PC-9 (cell line): ENCODE results near the gene IVNS1ABP.

Source experiments
- EZH2 ChIP-seq: fragments of 200-600 bp; sonication (generic); IDR thresholded peaks from 2 replicates; pipeline ENCODE4 v1.8.0; 2017; ENCODE audit warnings: antibody characterized with exemption, low read depth
- TF ChIP-seq, protein P1 (sequence below): fragments of 200-600 bp; sonication (generic); conservative IDR thresholded peaks from 2 replicates; pipeline ENCODE4 v1.6.1; 2017; ENCODE audit warnings: mixed run types, antibody characterized with exemption, mild to moderate bottlenecking, moderate library complexity

DNA sequence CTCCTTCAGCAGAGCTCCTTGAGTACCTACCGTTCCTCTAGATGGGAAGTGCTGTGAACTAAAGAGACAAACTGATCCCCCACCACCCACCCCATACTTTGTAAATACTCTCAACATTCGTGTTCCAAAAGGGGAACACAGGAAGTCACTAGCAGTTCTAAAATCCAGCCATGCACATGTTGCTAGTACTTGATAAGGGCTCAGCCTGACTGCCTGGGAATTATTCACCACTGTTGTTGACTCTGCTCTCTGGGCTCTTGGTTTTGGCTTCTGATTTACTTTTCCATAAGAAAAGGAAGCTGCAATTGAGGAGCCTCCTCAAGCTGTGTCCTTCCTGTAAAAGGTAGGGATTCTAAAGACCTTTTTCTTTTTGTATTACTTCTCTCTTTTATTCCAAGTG, 67.5 kb downstream of the IVNS1ABP start:
- TF ChIP-seq, protein P1, sequence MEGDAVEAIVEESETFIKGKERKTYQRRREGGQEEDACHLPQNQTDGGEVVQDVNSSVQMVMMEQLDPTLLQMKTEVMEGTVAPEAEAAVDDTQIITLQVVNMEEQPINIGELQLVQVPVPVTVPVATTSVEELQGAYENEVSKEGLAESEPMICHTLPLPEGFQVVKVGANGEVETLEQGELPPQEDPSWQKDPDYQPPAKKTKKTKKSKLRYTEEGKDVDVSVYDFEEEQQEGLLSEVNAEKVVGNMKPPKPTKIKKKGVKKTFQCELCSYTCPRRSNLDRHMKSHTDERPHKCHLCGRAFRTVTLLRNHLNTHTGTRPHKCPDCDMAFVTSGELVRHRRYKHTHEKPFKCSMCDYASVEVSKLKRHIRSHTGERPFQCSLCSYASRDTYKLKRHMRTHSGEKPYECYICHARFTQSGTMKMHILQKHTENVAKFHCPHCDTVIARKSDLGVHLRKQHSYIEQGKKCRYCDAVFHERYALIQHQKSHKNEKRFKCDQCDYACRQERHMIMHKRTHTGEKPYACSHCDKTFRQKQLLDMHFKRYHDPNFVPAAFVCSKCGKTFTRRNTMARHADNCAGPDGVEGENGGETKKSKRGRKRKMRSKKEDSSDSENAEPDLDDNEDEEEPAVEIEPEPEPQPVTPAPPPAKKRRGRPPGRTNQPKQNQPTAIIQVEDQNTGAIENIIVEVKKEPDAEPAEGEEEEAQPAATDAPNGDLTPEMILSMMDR: no peak
- TF ChIP-seq EZH2: no peak
